HT-29 (cell line): Measurements from ENCODE around the gene ADCY5. TPM values are rescaled to one million over a fixed set of nuclear protein-coding genes. Genes with fewer than 3 reads are reported as not detected.

Experiments
- DNase-seq: peaks from one replicate; pipeline ENCODE4 v3.0.0-alpha.2; 2015; ENCODE audit warnings: low spot score
- total RNA-seq: library from RNA; depleted of rRNA; stranded (reverse); fragments of >200 nt; shearing (Covaris generic); gene quantifications from 2 replicates; pipeline ENCODE4 v1.2.3, GENCODE V29; 2014

ADCY5 gene
- total RNA-seq, 1 experiment from 2014 or later: 1.6 TPM

- no peak for DNase-seq
These were observed 143.7 kb downstream of the ADCY5 start for GRCh38 chr3:123305192-123305591.

DNA sequence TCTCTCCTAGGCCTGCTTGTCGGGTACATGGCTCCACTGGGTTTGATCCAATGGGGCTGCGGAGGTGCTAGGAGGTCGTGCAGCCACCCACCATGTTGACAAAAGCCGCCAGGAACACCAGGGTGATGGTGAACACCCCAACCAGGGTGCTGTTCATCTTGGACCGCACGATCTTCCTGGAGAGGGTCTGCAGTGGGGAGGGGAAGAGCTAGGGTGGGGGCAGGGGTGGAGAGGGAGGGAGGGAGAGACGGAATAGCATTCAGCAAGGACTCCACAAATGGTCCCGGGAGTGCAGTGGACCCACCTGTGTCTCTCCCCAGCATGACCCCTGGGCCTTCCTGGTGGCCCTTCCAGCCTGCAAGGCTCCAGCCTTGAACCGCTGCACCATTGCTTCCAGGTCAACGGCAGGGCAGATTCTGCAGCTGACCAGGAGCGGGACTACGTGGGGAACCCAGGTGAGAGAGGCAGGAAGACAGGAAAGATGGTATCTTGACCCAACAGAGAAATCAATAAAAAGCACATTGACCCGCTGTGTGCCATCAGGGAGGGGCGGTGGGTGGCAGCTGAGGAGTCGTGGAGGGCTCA is 144.8 kb downstream of the ADCY5 start:
- no peak for DNase-seq

DNA sequence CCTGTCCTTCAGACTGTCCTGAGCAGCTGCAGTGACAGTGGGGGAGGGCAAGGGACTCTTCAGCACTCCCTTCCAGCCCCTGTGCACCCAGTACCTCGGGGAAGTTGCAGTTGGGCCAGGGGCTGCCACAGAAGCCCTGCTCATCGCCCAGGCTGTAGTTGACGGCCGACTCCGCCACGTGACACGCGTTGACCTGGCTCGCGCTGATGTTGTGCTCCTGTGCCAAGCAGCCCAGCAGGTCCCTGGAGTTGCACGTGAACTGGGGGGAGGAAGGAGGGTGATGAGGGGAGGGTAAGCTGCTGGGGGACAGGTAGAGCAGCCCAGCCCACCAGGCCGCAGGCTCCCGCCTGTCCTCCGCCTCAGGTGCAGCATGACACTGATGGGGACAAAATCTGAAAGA is 145.9 kb downstream of the ADCY5 start:
- no peak for DNase-seq

GRCh38 chr3:123301331-123302184 is 147.3 kb downstream of the ADCY5 start:
- DNase-seq: no peak

DNA sequence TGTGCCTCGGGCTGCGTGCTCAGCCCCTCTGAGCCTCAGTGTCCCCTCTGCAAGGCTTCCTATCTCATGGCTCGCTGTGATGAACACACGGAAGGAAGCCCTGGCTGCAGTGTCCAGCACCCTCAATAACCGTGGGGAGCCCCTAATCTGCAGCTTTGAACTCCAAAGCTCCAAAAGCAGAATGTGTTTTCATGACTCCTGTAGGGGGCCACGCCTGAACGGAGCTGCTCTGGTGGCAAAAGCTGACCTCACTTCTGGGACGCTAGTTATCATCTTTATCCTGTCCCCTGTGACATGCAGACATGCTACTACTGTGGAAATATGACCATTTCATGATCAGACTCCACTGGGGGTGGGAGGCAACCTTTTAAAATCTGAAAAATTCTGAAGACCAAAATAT is 148.3 kb downstream of the ADCY5 start:
- no peak for DNase-seq

GRCh38 chr3:123300056-123300455 is 148.8 kb downstream of the ADCY5 start:
- no peak for DNase-seq

DNA sequence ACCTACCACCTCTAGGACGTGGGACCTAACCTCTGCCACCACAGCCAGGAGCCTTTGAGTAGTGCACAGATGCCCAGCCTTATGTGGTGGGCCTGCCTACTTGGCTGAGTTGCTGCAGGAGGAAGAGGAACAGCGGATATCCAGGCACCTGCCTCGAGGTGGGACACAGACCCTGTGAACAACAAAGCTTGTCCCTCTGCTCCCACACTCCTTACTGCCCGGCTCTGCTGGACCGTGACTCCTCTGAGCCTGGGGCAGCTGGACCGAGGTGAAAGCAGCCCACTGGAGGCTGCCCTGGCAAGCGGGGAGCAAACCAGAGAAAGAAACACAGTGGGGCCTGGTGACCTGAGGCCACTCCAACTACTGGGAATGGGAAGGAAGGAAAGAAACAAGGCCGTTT is 149.3 kb downstream of the ADCY5 start:
- DNase-seq: no peak

DNA sequence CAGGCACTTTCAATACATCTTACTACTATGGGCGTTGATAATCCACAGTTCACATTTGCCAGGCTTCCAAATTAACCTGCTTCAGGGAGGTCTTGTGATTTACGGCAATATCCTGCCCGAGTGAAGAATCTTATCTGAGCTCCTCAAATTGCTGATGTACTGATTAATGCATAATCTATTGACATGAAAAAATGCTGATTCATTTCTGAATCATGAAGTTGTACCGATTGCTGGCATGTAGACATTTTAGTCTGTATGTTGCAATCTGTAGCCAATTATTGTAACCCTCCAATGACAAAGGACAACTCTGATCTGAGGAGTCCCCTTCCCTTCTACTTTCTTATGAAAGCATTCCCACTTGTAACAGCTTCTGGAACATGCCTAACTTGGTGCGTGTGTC is 150.0 kb downstream of the ADCY5 start:
- DNase-seq: no peak

- no peak for DNase-seq
These were observed 151.3 kb downstream of the ADCY5 start for GRCh38 chr3:123297627-123297899.

GRCh38 chr3:123296836-123297626 is 151.9 kb downstream of the ADCY5 start:
- DNase-seq: no peak

GRCh38 chr3:123296261-123296660 is 152.6 kb downstream of the ADCY5 start:
- DNase-seq: no peak

GRCh38 chr3:123295901-123296250 is 153.0 kb downstream of the ADCY5 start:
- no peak for DNase-seq

GRCh38 chr3:123295171-123295900 is 153.6 kb downstream of the ADCY5 start:
- DNase-seq: no peak

DNA sequence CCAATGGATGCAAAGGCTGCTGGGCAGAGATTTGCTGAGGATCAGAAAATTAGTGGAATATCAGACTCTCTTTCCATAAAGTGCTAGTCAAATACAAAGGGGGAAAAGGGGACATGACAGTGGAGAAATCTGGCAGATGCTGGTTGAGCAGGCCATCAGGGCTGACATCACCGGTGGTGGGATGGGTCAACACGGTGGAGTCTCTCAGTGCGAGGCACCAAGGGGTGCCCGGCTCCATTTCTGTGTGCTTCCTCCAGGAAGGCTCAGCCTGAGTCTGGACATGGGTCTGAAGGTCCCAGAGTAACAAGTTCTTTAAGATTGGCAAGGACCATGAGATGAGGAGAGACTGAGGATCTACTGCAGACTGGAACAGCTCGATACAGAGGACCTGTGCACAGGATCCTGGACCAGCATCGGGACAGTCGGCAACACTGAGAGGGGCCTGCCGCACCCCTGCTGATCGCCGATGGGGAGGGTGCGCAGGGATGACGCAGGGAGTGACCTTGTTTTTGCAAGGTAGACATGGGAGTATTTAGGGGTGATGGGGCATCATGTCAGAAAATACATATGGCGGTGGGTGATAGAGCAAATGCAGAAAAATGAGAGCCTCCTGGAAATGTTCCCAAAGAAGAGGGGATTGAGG is 154.5 kb downstream of the ADCY5 start:
- no peak for DNase-seq

DNA sequence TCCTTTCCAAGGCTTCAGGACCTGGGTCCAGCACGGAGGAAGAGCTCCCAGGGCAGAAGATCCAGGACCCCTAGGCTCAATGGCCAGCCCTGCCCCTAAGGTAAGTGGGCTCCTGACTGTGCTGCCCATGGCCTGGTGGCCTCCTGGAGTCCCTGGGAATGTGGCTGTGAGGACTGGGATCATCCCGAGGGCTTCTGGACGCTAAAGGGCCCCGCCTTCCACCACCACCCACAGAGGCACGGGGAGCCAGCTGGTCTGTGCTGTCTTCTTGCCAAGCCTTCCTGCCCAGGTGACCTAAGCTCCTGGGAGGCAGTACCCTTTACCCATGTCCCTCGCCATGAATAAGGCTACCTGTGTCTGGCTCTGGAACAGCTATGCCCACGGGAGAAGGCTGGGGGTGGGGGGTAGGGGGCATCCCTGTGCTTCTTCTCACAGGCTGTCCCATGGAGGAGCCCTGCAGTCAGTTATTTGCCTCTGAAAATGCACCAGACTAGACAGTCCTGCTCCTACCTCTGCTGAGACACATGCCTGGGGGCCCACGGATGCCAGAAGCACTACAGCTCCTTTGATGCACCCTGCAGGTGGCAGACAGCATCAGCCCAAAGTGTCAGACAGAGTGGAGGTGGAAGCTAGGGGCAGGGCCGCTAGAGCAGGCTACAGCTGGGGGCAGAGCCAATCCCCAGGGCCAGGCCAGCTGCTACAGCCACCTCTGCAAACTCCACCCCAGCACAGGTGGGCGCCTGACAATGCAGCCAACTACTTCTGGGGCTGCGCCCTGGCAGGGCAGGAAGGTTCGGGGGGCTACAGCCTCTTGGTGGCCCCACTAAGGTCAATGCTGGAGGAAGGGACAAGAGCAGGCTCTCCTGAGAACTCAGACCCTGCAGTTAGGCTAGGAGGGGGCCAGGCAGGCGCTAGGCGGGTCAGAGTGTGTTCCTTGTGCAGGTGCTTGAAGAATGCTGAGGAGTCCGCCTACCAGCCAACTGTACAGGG is 156.3 kb downstream of the ADCY5 start:
- DNase-seq: no peak

GRCh38 chr3:123291404-123291803 is 157.5 kb downstream of the ADCY5 start:
- no peak for DNase-seq

DNA sequence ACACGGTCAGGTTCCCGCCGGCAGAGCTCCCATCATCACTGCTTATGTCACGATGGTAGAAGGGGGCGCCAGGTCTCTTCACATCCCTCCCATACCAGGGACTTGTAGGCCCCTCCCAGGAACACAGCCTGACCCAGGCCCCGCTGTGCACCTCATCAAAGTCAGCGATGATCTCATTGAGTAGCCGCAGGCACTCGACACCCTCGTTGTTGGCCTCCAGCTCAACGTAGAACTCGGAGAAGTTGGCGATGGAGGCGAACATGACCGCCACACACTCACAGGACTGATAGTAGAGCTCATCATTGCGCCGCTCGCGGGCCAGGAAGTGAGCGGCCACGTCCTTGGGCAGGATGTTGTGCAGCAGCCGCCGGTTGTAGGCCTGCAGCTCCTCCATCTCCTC is 157.9 kb downstream of the ADCY5 start:
- DNase-seq: no peak

GRCh38 chr3:123290107-123290930 is 158.6 kb downstream of the ADCY5 start:
- no peak for DNase-seq

DNA sequence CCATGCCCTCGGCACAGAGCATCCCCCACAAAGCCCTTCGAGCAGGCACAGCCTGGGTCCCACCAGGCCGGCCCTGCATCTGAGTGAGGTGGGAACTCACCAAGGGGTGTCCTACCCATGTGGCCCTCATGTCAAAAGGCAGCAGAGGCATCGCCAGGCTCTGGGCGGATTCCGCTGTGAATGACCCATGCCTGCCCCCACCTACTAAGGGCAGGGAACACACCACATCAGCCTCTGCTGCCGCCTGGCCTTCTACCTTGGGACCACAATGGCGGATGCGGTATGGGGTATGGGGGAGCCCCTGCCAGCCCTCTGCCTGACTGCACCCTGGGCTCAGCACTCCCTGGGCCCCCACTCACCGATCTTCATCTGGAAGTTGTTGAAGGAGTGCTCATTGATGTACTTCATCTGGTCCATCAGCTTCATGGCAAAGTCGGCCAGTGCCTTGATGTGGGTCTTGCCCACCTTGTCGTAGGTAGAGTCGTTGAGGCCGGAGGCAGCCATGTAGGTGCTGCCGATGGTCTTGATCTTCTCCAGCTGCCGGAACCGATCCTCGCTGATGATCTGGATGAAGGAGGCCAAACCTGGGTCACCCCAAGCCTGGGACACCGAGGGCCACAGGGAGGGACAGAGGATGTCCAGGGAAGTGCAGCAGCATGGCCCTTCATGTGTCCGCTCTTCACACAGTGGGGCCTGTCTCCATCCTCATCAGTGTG is 159.3 kb downstream of the ADCY5 start:
- no peak for DNase-seq
